ENCODE measurements around the gene OR10A6.

Gene OR10A6

GRCh38 chr11:7944123-7944522 lies 13.1 kb upstream of the OR10A6 start:
- no peak overlapping the region for H3K4me3 ChIP-seq (ENCODE audit: low read depth, low read length)
- no peak for TF ChIP-seq CTCF (IDR thresholded peaks at IDR 0.05; ENCODE audit: low read depth, low read length)

- no peak for TF ChIP-seq CTCF (IDR thresholded peaks at IDR 0.05; ENCODE audit: low read depth, low read length)
- H3K4me3 ChIP-seq (ENCODE audit: low read depth, low read length): no peak within 1 kb of the TSS
Measured at GRCh38 chr11:7941608-7942007, 10.5 kb upstream of the OR10A6 start, which contains the start of gene OR10A3. Gene OR10A3, minus strand, starts transcription at chr11:7941708. Its CDS starts 2,188 bp downstream, at chr11:7939520.

GRCh38 chr11:7941146-7941545 lies 10.1 kb upstream of the OR10A6 start:
- TF ChIP-seq CTCF (IDR thresholded peaks at IDR 0.05; ENCODE audit: low read depth, low read length): no peak
- H3K4me3 ChIP-seq (ENCODE audit: low read depth, low read length): no peak overlapping the region

- H3K4me3 ChIP-seq (ENCODE audit: low read depth, low read length): no peak overlapping the region
- no peak for TF ChIP-seq CTCF (IDR thresholded peaks at IDR 0.05; ENCODE audit: low read depth, low read length)
Measured at GRCh38 chr11:7936615-7937014, 5.5 kb upstream of the OR10A6 start.

GRCh38 chr11:7927635-7928034 lies 3.4 kb downstream of the OR10A6 start:
- no peak for TF ChIP-seq CTCF (IDR thresholded peaks at IDR 0.05; ENCODE audit: low read depth, low read length)
- no peak overlapping the region for H3K4me3 ChIP-seq (ENCODE audit: low read depth, low read length)

GRCh38 chr11:7924536-7924935 lies 6.5 kb downstream of the OR10A6 start:
- TF ChIP-seq CTCF (IDR thresholded peaks at IDR 0.05; ENCODE audit: low read depth, low read length): no peak
- H3K4me3 ChIP-seq (ENCODE audit: low read depth, low read length): no peak overlapping the region

- H3K4me3 ChIP-seq (ENCODE audit: low read depth, low read length): no peak overlapping the region
- TF ChIP-seq CTCF (IDR thresholded peaks at IDR 0.05; ENCODE audit: low read depth, low read length): no peak
Measured at GRCh38 chr11:7918141-7918540, 12.9 kb downstream of the OR10A6 start.
